B cell (primary cell): Measurements from ENCODE around the gene GTF3C2. TPM values are rescaled to one million over a fixed set of nuclear protein-coding genes. Genes with fewer than 3 reads are reported as not detected.

Experiments
- ATAC-seq: fragments of 200-7000 bp; cut with Tn5 transposase; one replicate; pipeline ENCODE4 v1.10.0; 2021; ENCODE audit warnings: low read depth, mild to moderate bottlenecking, moderate number of reproducible peaks, moderate library complexity
- CTCF ChIA-PET: fragments of 350-600 bp; sonication (Branson Sonifier 250); formaldehyde crosslinking; loops from one replicate; lab custom pipeline; 2021; ENCODE audit warnings: antibody characterized with exemption, inconsistent platforms; lab: Charles Lee
- POLR2A ChIA-PET: fragments of 350-600 bp; sonication (Branson Sonifier 250); formaldehyde crosslinking; loops from one replicate; lab custom pipeline; 2021; ENCODE audit warnings: antibody characterized with exemption; lab: Charles Lee
- DNase-seq: peaks from one replicate; pipeline ENCODE4 v3.0.0; 2013
- H2AFZ ChIP-seq: 2 replicates; pipeline ENCODE4 v1.6.1; 2012; ENCODE audit warnings: mild to moderate bottlenecking, low read depth, low read length; ENCODE audit not compliant: insufficient read depth, poor library complexity, severe bottlenecking
- H3K27ac ChIP-seq, 2 donors: 1 replicate in 1 of 2; 2 replicates in 1 of 2; pipeline ENCODE4 v1.5.1; 2012 to 2013; ENCODE audit warnings: low read length in 2 of 2, mild to moderate bottlenecking in 2 of 2, moderate library complexity in 1 of 2
- H3K27me3 ChIP-seq, 4 experiments: fragments of 200-600 bp in 1 of 4; sonication (generic) in 1 of 4; replicated peaks in 1 of 4; 1 replicate in 2 of 4; 2 replicates in 2 of 4; pipeline versions ENCODE4 v1.6.1 to v1.7.0; 2013 to 2016; ENCODE audit warnings: low read length in 3 of 4, mild to moderate bottlenecking in 2 of 4, mixed read lengths in 1 of 4, moderate library complexity in 1 of 4; ENCODE audit not compliant: insufficient read depth in 4 of 4, control insufficient read depth in 3 of 4; ENCODE audit errors: control extremely low read depth in 1 of 4
- H3K36me3 ChIP-seq, 2 experiments: replicated peaks in 1 of 2; 1 replicate in 1 of 2; 2 replicates in 1 of 2; pipeline versions ENCODE4 v1.6.1 to v1.7.1; 2013; ENCODE audit warnings: low read length in 1 of 2; ENCODE audit not compliant: insufficient read depth in 2 of 2, control insufficient read depth in 1 of 2; ENCODE audit errors: control extremely low read depth in 1 of 2, extremely low read depth in 1 of 2
- H3K4me1 ChIP-seq, 2 donors: fragments of 200-600 bp in 1 of 2; sonication (generic) in 1 of 2; 1 replicate in 1 of 2; 2 replicates in 1 of 2; pipeline versions ENCODE4 v1.5.1 to v1.6.1; 2013 to 2017; ENCODE audit warnings: low read length in 2 of 2; ENCODE audit not compliant: control insufficient read depth in 2 of 2, insufficient read depth in 2 of 2
- H3K4me2 ChIP-seq: replicated peaks from 2 replicates; pipeline ENCODE3; 2012; ENCODE audit warnings: mild to moderate bottlenecking, low read depth, low read length; ENCODE audit not compliant: poor library complexity, severe bottlenecking
- H3K4me3 ChIP-seq, 5 experiments: fragments of 200-600 bp in 1 of 5; sonication (generic) in 1 of 5; 1 replicate in 3 of 5; 2 replicates in 2 of 5; pipeline versions ENCODE4 v1.5.1 to v1.7.0; 2011 to 2016; ENCODE audit warnings: low read length in 4 of 5, mild to moderate bottlenecking in 4 of 5, low read depth in 2 of 5, control low read depth in 1 of 5, moderate library complexity in 1 of 5; ENCODE audit not compliant: insufficient read depth in 1 of 5; ENCODE audit errors: control extremely low read depth in 1 of 5, extremely low read depth in 1 of 5
- H3K79me2 ChIP-seq: fragments of 200-600 bp; sonication (generic); one replicate; pipeline ENCODE4 v1.6.0; 2016; ENCODE audit warnings: low read length; ENCODE audit not compliant: control insufficient read depth, insufficient read depth
- H3K9ac ChIP-seq: fragments of 200-600 bp; sonication (generic); 2 replicates; pipeline ENCODE4 v1.6.1; 2017; ENCODE audit warnings: mild to moderate bottlenecking, low read length, moderate library complexity
- H3K9me3 ChIP-seq, 3 donors: one replicate each; pipeline versions ENCODE4 v1.6.1 to v1.7.1; 2013; ENCODE audit warnings: low read length in 2 of 3; ENCODE audit not compliant: control insufficient read depth in 2 of 3, insufficient read depth in 1 of 3; ENCODE audit errors: control extremely low read depth in 1 of 3
- H4K20me1 ChIP-seq: 2 replicates; pipeline ENCODE4 v1.6.0; 2012; ENCODE audit warnings: mild to moderate bottlenecking, low read length; ENCODE audit not compliant: insufficient read depth, control insufficient read depth, poor library complexity, severe bottlenecking
- H3K27ac Mint-ChIP-seq: one replicate; pipeline ENCODE4 v1.8.0; 2021; ENCODE audit warnings: mixed read lengths
- H3K27me3 Mint-ChIP-seq: one replicate; pipeline ENCODE4 v1.8.0; 2021; ENCODE audit warnings: mixed read lengths
- H3K4me1 Mint-ChIP-seq: one replicate; pipeline ENCODE4 v1.8.0; 2021; ENCODE audit warnings: mixed read lengths
- H3K4me3 Mint-ChIP-seq: one replicate; pipeline ENCODE4 v1.8.0; 2021; ENCODE audit warnings: mixed read lengths
- H3K9me3 Mint-ChIP-seq: one replicate; pipeline ENCODE4 v1.8.0; 2022; ENCODE audit warnings: mixed read lengths; ENCODE audit not compliant: insufficient read depth
- CTCF ChIP-seq: fragments of 200-600 bp; IDR thresholded peaks from one replicate; pipeline ENCODE4 v1.8.0; 2022; ENCODE audit warnings: antibody characterized with exemption, mild to moderate bottlenecking
- EZH2 ChIP-seq: IDR thresholded peaks from 2 replicates; pipeline ENCODE4 v1.6.1; 2012; ENCODE audit warnings: borderline replicate concordance, low read depth, mild to moderate bottlenecking, moderate library complexity, low read length; ENCODE audit not compliant: insufficient read depth, poor library complexity, severe bottlenecking
- WGBS: methylation state at CpG from one replicate; pipeline ENCODE4 v1.1.5; 2013; ENCODE audit warnings: missing lambda C conversion rate; ENCODE audit not compliant: insufficient coverage; 5-methylcytosine and 5-hydroxymethylcytosine counted together
- intact Hi-C: fragments of 100-400 bp; cut with micrococcal nuclease; formaldehyde crosslinking; loops from one replicate; pipeline ENCODE4 v1.10.0; 2022
- polyA plus RNA-seq: library from polyadenylated mRNA; depleted of rRNA; stranded (reverse); fragments of >200 nt; gene quantifications from 2 replicates; pipeline ENCODE4 v1.2.3, GENCODE V29; 2012
- total RNA-seq, 2 donors: library from RNA; stranded (reverse); fragments of 120-200 nt in 1 of 2; gene quantifications; 1 replicate in 1 of 2; 2 replicates in 1 of 2; pipeline versions ENCODE4 v1.2.3 to v1.2.4, GENCODE V29; 2013 to 2022

GTF3C2 gene
- total and polyA plus RNA-seq, 2 donors (not counting 1 experiment from before 2014, with no cell fraction given) = 84.8 to 121 TPM

- no peak for DNase-seq
- Mint-ChIP-seq H3K9me3 (no peaks in the 10 kb centered on the region), H3K27me3 (peaks cover 19% of the 10 kb centered on the region), H3K27ac (no peak overlapping the region), H3K4me3 (no peak overlapping the region), H3K4me1 (peaks cover 4% of the 10 kb centered on the region)
- intact Hi-C loops = no loop called here
- H3K27me3 ChIP-seq = peaks cover 0 to 13% (median 2%) of the 10 kb centered on the region in 4 experiments
- ChIA-PET CTCF (interaction anchor here (2.1 kb wide), 1 partner anchor 24 kb away, joined by 5 read pairs; the partner anchor contains the start of gene MPV17), POLR2A (interaction anchor here (0.6 kb wide), 1 partner anchor 92 kb away, joined by 3 read pairs; no protein-coding TSS in a partner anchor)
- H3K79me2 ChIP-seq = no peaks in the 10 kb centered on the region
- no peak overlapping the region for H3K27ac ChIP-seq
- ATAC-seq = no peak
- no peak for TF ChIP-seq EZH2
- no peak for TF ChIP-seq CTCF
- no peaks in the 10 kb centered on the region for H4K20me1 ChIP-seq
- WGBS = 89% methylated on average over 14 of the region's 18 CpGs
- H3K9me3 ChIP-seq = no peaks in the 10 kb centered on the region
- H3K4me1 ChIP-seq = peaks cover 0 to 8% of the 10 kb centered on the region in 2 donors
- H3K4me3 ChIP-seq = no peak overlapping the region
- H3K9ac ChIP-seq = no peak overlapping the region
- H3K4me2 ChIP-seq = no peak overlapping the region
- H3K36me3 ChIP-seq = no peaks in the 10 kb centered on the region
- H2AFZ ChIP-seq = no peak overlapping the region
These were observed 58.0 kb downstream of the GTF3C2 start for GRCh38 chr2:27298391-27299080.

- ATAC-seq (no peak), DNase-seq (no peak)
- Histone ChIP-seq H3K4me3 (no peak overlapping the region), H2AFZ (no peak overlapping the region), H3K79me2 (no peaks in the 10 kb centered on the region), H4K20me1 (no peaks in the 10 kb centered on the region), H3K27ac (no peak overlapping the region), H3K9me3 (no peaks in the 10 kb centered on the region), H3K4me1 (no peaks in the 10 kb centered on the region), H3K4me2 (no peak overlapping the region), H3K36me3 (no peaks in the 10 kb centered on the region), H3K9ac (no peak overlapping the region), H3K27me3 (peaks cover 0 to 13% (median 2%) of the 10 kb centered on the region in 4 experiments)
- no peaks in the 10 kb centered on the region for H3K9me3 Mint-ChIP-seq
- H3K27ac Mint-ChIP-seq = no peak overlapping the region
- no peaks in the 10 kb centered on the region for H3K4me1 Mint-ChIP-seq
- H3K4me3 Mint-ChIP-seq = no peak overlapping the region
- CTCF ChIA-PET = no interaction called here
- no CpG with 5 or more reads among the region's 3 CpGs for WGBS
- POLR2A ChIA-PET = no interaction called here
- intact Hi-C loops = no loop called here
- TF ChIP-seq CTCF (no peak), EZH2 (no peak)
- peaks cover 30% of the 10 kb centered on the region for H3K27me3 Mint-ChIP-seq
These were observed 59.4 kb downstream of the GTF3C2 start for GRCh38 chr2:27297195-27297594.
